Osteocyte (in vitro differentiated cells): Measurements from ENCODE around the gene CYP46A1. TPM values are rescaled to one million over a fixed set of nuclear protein-coding genes. Genes with fewer than 3 reads are reported as not detected.

Experiments
- DNase-seq: peaks from one replicate; pipeline ENCODE4 v3.0.0; 2021; ENCODE audit warnings: mixed read lengths; ENCODE audit not compliant: unreplicated experiment; ENCODE audit errors: extremely low spot score
- H3K27ac Mint-ChIP-seq: one replicate; pipeline ENCODE4 v1.8.0; 2021; ENCODE audit warnings: mild to moderate bottlenecking, mixed read lengths; ENCODE audit not compliant: unreplicated experiment
- H3K27me3 Mint-ChIP-seq: one replicate; pipeline ENCODE4 v1.8.0; 2021; ENCODE audit warnings: mixed read lengths; ENCODE audit not compliant: unreplicated experiment
- H3K36me3 Mint-ChIP-seq: one replicate; pipeline ENCODE4 v1.8.0; 2021; ENCODE audit warnings: mixed read lengths; ENCODE audit not compliant: unreplicated experiment
- H3K4me1 Mint-ChIP-seq: one replicate; pipeline ENCODE4 v1.8.0; 2021; ENCODE audit warnings: mixed read lengths; ENCODE audit not compliant: unreplicated experiment
- H3K4me3 Mint-ChIP-seq: one replicate; pipeline ENCODE4 v1.8.0; 2021; ENCODE audit warnings: mild to moderate bottlenecking, moderate library complexity, mixed read lengths; ENCODE audit not compliant: unreplicated experiment
- H3K9me3 Mint-ChIP-seq: one replicate; pipeline ENCODE4 v1.8.0; 2021; ENCODE audit warnings: mixed read lengths; ENCODE audit not compliant: unreplicated experiment
- CTCF ChIP-seq: fragments of 200-600 bp; sonication (generic); IDR thresholded peaks from 2 replicates; pipeline ENCODE4 v1.5.0; 2021; ENCODE audit warnings: antibody characterized with exemption, mild to moderate bottlenecking, moderate library complexity
- total RNA-seq: library from RNA; stranded (reverse); gene quantifications from 2 replicates; pipeline ENCODE4 v1.2.1, GENCODE V29; 2021

CYP46A1 gene
- total RNA-seq, 1 donor from 2014 or later, result 1.3 TPM

GRCh38 chr14:99718811-99719192, 34.7 kb downstream of the CYP46A1 start:
- TF ChIP-seq CTCF, result no peak
- Mint-ChIP-seq H3K4me3 (no peak overlapping the region), H3K36me3 (no peaks in the 10 kb centered on the region), H3K4me1 (peaks cover 8% of the 10 kb centered on the region), H3K27ac (no peak overlapping the region), H3K9me3 (no peaks in the 10 kb centered on the region), H3K27me3 (peaks cover 15% of the 10 kb centered on the region)
- no peak for DNase-seq

DNA sequence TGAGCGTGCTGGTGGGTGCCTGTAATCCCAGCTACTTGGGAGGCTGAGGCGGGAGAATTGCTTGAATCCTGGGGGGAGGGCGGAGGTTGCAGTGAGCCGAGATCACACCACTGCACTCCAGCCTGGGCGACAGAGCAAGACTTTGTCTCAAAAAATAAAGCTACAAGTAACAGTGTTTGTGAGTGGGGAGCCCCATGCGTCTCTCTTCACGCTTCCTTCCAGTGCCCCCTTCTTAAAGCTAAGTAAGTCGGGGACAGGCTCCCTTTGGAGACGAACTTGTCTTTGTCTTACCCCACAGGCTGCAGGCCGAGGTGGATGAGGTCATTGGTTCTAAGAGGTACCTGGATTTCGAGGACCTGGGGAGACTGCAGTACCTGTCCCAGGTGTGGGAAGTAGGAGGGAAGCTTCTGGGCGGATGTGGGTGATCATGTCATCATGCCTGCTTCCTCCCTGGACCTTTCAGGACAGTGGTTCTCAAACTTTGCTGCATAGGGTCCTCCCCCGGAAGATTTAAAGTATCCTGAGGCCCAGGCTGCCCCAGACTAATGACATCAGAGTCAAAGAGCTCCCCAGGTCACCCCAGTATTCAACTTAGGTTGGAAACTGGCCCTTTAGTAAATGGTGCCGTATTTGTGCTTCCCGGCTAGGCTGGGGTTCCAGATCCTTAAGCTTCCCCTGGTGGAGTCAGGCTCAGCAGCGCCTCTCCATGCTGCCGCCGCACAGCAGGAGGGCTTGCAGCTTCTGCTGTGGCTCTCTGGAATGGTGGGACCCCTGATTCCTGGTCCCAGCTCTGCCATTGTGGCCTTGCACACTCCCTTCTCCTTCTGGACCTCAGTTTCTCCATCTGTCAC, 37.1 kb downstream of the CYP46A1 start:
- H3K4me3 Mint-ChIP-seq, result no peak overlapping the region
- H3K27me3 Mint-ChIP-seq, result peaks cover 10% of the 10 kb centered on the region
- H3K27ac Mint-ChIP-seq, result no peak overlapping the region
- no peaks in the 10 kb centered on the region for H3K9me3 Mint-ChIP-seq
- DNase-seq, result peak; percentile 77
- no peaks in the 10 kb centered on the region for H3K36me3 Mint-ChIP-seq
- no peak for TF ChIP-seq CTCF
- H3K4me1 Mint-ChIP-seq, result peaks cover 8% of the 10 kb centered on the region

DNA sequence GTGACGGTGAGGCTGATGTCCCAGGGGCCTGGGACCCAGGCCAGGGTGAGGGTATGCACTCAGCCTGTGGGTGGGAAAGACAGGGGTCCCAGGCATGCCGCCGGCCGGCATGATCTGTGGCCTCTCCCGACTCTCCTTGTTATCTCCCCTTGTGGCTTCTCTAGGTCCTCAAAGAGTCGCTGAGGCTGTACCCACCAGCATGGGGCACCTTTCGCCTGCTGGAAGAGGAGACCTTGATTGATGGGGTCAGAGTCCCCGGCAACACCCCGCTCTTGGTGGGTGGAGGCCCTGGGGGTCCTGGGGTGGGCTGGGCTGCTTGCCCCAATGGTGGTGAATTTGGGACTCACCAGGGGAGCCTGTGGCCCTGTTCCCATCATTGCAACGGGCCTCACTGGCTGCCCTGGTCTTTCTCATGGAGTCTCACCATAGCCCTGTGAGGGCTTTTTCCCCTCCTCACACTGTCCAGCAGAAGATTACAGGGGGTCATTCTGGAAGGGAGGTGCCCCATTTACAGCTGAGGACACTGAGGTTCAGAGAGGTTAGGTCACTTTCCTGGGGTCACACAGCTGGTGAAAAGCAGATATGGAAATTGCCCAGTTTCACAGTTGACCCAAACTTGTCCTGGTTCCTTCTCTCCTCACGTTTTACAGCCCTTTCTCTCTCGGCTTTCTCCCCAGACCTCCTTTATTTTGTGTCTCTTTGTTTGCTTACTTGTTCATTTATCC, 37.9 kb downstream of the CYP46A1 start:
- no peak overlapping the region for H3K4me3 Mint-ChIP-seq
- H3K4me1 Mint-ChIP-seq, result peaks cover 6% of the 10 kb centered on the region
- H3K27me3 Mint-ChIP-seq, result peaks cover 10% of the 10 kb centered on the region
- DNase-seq, result peak; percentile 69
- TF ChIP-seq CTCF, result no peak
- H3K27ac Mint-ChIP-seq, result no peak overlapping the region
- H3K36me3 Mint-ChIP-seq, result no peaks in the 10 kb centered on the region
- no peaks in the 10 kb centered on the region for H3K9me3 Mint-ChIP-seq

DNA sequence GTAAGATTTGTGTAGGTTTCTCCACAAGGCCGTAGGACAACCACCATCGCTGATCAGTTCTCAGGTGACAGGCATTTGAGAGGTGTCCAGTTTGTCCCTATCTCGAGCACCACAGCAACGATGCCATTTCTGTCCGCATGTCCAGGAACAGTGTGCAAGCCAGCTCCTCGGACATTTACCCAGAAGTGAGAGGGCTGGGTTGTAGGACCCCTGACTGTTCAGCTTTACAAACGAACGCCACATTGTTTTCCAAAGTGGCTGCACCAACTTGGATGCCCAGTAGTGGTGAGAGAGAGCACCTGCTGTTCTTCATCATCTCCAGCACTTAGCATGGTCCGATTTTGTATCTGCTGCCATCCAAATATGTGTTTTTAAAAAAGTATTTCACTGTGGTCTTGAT, 38.6 kb downstream of the CYP46A1 start:
- no peak for TF ChIP-seq CTCF
- H3K4me1 Mint-ChIP-seq, result peaks cover 6% of the 10 kb centered on the region
- H3K4me3 Mint-ChIP-seq, result no peak overlapping the region
- H3K27ac Mint-ChIP-seq, result no peak overlapping the region
- DNase-seq, result no peak
- H3K36me3 Mint-ChIP-seq, result no peaks in the 10 kb centered on the region
- no peaks in the 10 kb centered on the region for H3K9me3 Mint-ChIP-seq
- peaks cover 10% of the 10 kb centered on the region for H3K27me3 Mint-ChIP-seq
